ENCODE measurements around the gene ZNHIT3.

ZNHIT3 gene

DNA sequence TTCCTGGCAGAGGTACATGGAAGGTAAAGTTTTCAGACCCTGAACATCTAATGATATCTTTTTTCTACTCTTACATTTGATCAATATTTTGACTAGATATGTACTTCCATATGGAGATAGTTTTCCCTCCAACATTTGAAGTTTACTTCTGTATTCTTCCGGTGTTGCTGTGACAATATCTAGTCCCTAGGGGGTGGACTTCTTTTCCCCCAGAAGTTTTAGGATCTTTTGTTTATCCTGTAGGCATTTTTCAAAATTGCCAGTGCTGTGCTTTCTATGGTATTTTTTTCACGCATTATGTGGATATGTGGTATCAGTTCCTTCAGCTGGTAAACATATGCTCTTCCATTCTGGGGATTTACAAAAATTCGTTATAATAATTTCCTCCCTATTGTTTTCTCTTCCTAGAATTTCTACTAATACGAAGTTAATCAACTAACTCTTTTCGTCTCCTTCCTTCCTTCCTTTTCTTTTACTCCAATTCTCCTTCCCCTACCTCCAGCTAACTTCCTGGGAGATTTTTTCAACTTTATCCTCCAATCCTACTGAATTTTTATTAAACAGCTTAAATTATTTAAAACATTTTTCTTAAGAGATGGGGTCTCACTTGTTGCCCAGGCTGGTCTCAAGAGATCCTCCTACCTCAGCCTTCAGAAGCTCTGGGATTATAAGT lies 26.1 kb upstream of the ZNHIT3 start:
- TF ChIP-seq, protein P1, sequence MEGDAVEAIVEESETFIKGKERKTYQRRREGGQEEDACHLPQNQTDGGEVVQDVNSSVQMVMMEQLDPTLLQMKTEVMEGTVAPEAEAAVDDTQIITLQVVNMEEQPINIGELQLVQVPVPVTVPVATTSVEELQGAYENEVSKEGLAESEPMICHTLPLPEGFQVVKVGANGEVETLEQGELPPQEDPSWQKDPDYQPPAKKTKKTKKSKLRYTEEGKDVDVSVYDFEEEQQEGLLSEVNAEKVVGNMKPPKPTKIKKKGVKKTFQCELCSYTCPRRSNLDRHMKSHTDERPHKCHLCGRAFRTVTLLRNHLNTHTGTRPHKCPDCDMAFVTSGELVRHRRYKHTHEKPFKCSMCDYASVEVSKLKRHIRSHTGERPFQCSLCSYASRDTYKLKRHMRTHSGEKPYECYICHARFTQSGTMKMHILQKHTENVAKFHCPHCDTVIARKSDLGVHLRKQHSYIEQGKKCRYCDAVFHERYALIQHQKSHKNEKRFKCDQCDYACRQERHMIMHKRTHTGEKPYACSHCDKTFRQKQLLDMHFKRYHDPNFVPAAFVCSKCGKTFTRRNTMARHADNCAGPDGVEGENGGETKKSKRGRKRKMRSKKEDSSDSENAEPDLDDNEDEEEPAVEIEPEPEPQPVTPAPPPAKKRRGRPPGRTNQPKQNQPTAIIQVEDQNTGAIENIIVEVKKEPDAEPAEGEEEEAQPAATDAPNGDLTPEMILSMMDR (conservative IDR thresholded peaks at IDR 0.05; ENCODE audit: control insufficient read depth, insufficient read depth, low read depth, low read length) = no peak
- no peak for DNase-seq (ENCODE audit: low read depth)

DNA sequence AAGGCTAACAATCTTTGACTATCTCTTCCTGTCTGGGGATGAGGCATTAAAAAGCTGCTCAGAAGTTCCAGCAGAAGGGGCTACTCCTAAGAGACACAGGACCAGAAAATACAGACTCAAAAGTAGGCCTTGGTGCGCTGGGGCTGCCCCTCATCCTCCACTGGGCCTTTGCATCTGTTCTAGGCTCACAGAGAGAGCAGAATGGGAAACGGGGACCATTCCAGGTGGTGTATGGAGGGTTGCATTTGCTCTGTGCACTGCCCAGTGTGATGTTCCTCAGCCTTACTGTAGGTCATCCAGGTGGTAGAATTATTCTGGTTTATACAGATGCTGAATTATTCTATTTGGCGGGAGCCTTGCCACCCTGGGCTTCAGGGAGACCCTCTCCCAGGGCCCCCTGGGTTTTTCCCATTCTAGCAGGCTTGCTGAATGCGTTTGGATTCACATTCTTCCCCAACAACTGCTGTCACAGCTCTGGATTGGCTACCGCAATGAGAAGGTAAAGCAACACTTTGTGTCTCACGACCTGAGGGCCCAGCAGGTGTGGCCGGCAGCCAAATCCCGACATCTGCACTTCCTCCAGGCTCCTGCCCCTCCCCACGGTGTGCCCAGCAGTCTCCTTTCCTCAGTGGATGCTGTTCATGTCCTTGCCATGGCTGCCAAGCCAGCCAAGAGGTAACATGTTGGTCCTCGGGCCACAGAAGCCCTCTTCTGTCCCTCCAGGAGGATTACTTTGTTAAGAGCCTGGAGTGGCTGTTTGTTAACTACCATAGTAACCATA lies 25.0 kb upstream of the ZNHIT3 start:
- no peak overlapping the region for H3K4me3 ChIP-seq (ENCODE audit: control insufficient read depth, low read depth, low read length)
- DNase-seq (ENCODE audit: low read depth) = no peak
- TF ChIP-seq, protein P1 (conservative IDR thresholded peaks at IDR 0.05; ENCODE audit: control insufficient read depth, insufficient read depth, low read depth, low read length) = no peak

More for the DNA sequence above, 26.1 kb upstream of the ZNHIT3 start:
- H3K4me3 ChIP-seq (ENCODE audit: control insufficient read depth, low read depth, low read length) = no peak overlapping the region

DNA sequence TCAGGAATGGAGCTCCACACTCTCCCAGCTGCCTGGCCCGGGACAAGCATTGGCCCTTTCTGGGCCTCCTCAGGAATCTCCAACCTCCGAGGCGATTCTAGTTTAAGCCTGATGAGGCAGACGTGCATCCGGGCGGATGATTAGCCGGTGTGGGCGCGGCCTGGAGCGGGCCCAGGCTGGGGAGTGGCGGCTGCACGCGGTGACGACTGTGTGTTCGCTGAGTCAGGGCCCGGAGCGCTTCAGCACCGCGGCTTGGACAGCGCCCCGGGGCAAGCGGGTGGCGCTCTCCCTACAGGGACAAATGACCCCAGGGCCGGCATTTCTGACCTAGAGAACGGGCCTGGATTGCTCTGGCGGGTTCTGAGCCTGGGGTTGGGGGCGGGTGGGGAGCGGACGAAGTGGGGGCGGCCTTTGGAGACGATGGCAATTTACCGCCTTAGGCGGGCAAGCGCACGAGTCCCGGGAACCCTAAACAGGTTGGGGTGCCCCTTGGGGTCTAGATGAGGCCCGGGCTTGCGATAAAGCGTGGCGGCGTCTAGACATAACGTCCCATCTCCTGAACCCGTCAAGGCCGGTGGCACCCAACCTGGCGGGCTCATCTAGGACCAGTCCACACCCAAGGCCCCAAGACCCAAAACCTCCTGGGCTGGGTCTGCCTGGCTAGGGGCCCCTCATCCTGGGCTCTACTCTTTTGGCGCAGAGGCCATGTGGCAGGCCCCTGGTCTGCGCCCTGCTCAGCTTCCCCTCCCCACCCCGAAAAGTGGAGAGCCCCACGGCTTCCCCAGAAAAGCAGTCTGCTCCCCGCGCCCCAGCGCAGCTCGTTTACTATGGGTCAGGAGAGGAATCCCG lies 22.3 kb upstream of the ZNHIT3 start:
- no peak overlapping the region for H3K4me3 ChIP-seq (ENCODE audit: control insufficient read depth, low read depth, low read length)
- peak; percentile 75 for DNase-seq (ENCODE audit: low read depth)
- TF ChIP-seq, protein P1 (conservative IDR thresholded peaks at IDR 0.05; ENCODE audit: control insufficient read depth, insufficient read depth, low read depth, low read length) = no peak

DNA sequence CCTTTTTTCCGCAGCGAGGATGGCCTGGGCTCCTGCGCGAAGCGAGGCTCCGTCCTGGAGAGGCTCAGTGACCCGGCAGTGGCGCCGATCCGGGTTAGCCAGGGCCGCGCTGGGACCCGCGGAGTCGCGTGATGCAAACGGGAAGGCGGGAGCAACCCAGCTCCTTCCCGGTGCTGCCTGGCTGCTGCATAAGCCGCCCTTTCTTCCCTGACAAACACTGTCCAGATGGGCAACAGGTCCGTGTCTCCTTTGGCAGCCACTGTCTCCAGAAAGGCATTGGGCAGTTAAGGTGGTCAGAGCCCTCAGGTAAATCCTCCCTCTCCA lies 21.8 kb upstream of the ZNHIT3 start:
- TF ChIP-seq, protein P1 (conservative IDR thresholded peaks at IDR 0.05; ENCODE audit: control insufficient read depth, insufficient read depth, low read depth, low read length) = no peak
- no peak overlapping the region for H3K4me3 ChIP-seq (ENCODE audit: control insufficient read depth, low read depth, low read length)

DNA sequence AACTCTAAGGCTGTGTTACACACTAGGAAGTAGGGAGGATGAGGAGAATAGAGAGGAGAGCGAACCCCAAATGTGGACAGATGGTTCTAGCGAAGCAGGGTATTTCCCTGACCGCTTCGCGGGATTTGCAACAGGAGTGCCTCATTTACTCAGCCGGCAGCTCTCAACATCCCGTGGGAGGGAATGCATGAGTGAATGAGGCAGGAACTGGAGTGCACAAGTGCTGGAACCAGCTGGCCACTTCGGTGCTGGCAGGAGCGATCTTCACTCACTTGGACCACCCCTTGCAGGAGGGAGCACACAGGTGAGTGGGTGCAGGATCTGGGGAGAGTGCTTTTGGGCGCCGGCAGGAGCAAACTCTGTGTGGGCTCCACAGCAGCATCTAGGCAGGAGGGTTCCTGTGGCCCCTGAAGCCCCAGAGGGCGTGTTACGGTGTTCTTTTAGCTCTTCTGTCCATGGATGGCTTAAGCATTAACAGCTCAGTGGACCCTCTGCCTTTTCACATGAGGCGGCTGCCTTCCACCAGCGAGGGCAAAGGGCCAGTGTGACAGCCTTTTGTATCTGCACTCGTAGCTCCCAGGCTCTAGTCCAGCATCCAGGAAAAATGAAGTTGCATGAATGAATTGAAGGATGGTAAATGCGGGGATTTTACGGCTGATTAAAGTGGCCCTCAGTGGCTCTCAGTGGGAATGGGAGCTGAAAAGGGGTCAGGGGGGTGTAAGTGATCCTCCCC lies 17.4 kb upstream of the ZNHIT3 start:
- H3K4me3 ChIP-seq (ENCODE audit: control insufficient read depth, low read depth, low read length) = no peak overlapping the region
- TF ChIP-seq, protein P1 (conservative IDR thresholded peaks at IDR 0.05; ENCODE audit: control insufficient read depth, insufficient read depth, low read depth, low read length) = no peak
- no peak for DNase-seq (ENCODE audit: low read depth)

More for the DNA sequence above, 21.8 kb upstream of the ZNHIT3 start:
- DNase-seq (ENCODE audit: low read depth) = no peak

DNA sequence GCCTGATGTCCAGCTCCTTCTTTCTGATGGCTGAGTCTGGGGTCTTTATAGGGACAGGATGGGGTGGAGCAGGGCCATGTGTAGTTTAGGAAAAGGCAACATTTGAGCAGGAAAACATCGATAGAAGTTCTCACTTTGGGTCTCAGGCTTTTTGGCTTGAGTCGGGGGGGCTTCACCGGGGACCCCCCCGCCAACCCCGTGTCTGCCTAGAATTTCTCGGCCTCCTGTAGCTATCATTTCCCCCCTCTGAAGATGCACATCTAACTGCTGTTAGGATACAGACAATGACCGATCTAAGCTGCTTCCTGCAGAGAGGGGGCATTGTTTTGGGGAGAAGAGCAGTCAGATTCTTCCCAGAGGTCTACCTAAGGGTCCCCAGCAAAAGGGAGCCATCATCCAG lies 16.7 kb upstream of the ZNHIT3 start:
- DNase-seq (ENCODE audit: low read depth) = no peak
- TF ChIP-seq, protein P1 (conservative IDR thresholded peaks at IDR 0.05; ENCODE audit: control insufficient read depth, insufficient read depth, low read depth, low read length) = no peak
- no peak overlapping the region for H3K4me3 ChIP-seq (ENCODE audit: control insufficient read depth, low read depth, low read length)
